ENCODE data around the gene TMCC1.
"Not testable (repeated sequence)": the region's sequence is repeated elsewhere in the genome, so short reads cannot be mapped to it uniquely, and the experiment has no call there.

The TMCC1 gene

DNA sequence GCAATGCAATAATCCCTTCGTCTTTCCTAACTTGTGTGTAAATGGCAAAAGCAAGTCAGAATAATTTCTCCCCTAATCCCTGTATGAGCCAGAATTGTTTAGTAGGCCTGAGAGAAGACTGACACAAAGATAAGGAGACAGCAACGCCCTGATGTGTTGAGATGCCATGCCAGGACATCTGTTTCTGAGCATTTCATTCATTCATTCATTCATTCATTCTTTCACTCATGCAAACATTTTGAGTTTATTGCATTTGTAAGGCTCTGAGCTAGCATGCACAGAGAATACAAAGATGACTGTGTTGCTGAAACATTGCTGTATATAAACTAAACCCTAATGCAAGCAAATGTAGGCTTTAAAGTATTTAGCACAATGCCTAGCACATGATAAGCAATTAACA is 127.4 kb downstream of the TMCC1 start:
- DNase-seq = no peak

- no peak for DNase-seq
Measured at GRCh38 chr3:129764090-129764489, 129.4 kb downstream of the TMCC1 start.

DNA sequence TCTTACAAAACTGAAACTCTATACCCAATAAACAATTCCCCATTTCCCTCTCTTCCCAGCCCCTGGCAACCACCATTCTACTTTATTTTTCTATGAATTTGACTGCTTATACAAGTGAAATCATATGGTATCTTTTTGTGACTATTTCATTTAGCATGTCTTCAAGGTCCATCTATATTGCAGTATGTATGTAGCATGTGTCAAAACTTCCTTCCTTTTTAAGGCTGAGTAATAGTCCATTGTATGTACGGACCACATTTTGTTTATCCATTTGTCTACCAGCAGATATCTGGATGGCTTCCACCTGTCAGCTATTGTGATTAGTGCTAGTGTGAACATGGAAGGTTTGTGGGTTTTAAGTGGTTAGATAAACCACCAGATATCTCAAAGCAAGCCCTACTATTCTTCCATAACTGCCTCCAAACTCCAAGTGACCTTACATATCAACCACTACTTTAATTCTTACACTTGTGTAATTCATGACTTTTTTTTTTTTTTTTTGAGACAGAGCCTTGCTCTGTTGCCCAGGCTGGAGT is 134.7 kb downstream of the TMCC1 start:
- DNase-seq = no peak

- DNase-seq = no peak
Measured at GRCh38 chr3:129758306-129758705, 135.2 kb downstream of the TMCC1 start.

DNA sequence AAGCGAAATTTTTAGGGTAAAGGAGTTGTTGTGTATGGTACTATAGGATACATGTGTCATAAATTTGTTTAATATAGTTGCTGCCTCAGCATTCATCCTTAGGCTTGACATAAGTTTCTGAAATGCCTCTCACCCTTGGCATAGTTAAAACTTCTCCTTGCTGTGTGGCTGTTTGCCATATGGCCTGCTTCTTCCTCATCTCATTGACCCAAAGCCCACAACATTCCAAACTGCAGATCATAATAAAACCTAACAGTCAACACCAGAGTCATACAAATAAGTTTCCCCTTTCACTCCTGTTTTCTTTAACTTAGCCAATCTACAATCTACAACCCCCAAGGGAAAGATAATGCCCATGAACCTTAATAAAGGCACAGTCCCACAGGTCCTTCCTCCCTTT is 136.6 kb downstream of the TMCC1 start:
- no peak for DNase-seq

- DNase-seq = not testable (repeated sequence)
Measured at GRCh38 chr3:129751105-129751504, 142.4 kb downstream of the TMCC1 start.

DNA sequence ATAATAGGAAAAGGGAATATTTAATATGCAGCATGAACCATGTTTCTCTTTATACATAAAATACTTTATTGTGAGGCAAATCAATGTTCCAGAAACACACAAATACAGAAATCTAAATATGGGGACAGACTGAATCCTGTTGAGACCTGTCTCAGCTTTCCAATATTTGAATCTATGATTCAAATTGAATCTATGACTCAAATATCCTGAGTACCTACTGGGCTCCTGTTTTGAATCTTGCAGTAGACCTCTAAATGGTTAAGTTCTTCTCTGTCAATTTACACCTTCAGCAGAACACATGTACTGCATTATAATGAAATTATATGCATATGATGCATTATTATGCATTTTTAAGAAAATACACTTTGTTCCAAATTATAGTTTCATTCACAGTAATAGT is 143.8 kb downstream of the TMCC1 start:
- no peak for DNase-seq

GRCh38 chr3:129747992-129748391 is 145.5 kb downstream of the TMCC1 start:
- no peak for DNase-seq

- DNase-seq = no peak
Measured at GRCh38 chr3:129747136-129747535, 146.4 kb downstream of the TMCC1 start.

DNA sequence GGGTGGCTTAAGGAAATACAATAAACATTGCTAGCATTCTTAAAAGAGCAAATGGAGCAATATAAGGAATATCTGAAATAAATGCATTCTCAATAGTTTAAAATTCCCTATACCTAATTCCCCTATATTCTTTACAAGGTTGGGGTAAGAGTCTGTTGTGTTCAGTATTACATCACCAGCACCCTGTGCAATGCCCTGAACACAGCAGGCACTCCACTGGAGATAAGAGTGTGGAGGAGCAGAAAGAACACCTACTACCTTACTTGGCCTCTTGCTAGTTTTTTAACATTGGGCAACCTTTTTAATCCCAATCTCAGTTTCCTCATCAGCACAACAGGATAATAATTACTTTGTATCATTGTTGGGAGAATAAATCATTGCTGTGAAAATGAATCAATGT is 146.9 kb downstream of the TMCC1 start:
- no peak for DNase-seq

GRCh38 chr3:129745253-129745652 is 148.3 kb downstream of the TMCC1 start:
- no peak for DNase-seq

DNA sequence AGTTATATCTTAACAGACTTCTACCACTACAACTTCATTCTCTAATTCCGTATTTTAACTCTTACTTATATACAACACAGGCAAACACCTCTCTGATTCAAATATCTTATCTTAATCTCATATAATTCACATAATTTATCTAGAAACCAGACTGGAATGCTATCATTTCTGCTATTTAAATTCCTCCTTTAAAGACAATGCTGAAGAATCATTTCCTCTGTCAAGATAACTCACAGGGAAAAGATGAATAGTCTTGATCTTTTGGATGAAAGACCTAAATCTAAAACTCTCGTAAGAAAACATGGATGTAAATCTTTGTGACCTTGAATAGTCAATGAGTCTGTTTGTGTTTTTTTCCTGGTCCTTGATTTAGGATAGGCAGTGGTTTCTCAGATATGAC is 151.7 kb downstream of the TMCC1 start:
- no peak for DNase-seq

- no peak for DNase-seq
Measured at GRCh38 chr3:129740090-129740489, 153.4 kb downstream of the TMCC1 start.

DNA sequence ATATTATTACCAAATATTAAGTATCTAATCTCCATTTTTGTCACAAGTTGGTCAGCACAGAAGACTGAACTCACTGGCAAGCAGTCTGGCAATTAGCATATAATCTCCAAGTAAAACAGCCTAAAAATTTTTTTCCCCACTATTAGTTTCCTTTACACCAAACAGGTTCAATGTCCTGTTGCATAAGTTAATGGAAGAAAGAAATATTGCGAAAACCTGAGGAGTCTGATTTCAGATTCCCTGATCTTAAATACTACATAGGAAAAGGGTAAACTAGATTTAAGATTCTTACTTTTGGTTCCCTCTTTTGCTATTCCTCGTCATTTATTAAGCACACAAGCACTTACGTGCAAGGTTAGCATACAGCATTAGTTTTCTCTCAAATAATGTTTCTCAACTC is 153.9 kb downstream of the TMCC1 start:
- DNase-seq = no peak

DNA sequence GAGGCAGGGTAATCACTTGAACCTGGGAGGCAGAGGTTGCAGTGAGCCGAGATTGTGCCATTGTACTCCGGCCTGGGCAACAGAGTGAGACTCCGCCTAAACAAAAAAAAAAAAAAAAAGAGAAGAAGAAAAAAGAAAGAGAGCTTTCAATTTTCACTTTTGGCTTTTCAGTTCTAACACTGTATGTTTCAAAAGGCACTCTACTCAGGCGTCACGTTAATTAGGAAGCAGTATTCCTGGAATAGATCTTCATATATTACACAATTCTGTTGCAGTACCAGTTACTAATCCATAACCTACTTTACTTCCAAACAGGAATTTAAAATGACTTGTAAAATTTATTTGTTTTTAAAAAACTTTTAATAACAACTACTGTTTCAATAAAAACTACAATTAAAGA is 155.3 kb downstream of the TMCC1 start:
- no peak for DNase-seq

- no peak for DNase-seq
Measured at GRCh38 chr3:129736070-129736469, 157.4 kb downstream of the TMCC1 start.

DNA sequence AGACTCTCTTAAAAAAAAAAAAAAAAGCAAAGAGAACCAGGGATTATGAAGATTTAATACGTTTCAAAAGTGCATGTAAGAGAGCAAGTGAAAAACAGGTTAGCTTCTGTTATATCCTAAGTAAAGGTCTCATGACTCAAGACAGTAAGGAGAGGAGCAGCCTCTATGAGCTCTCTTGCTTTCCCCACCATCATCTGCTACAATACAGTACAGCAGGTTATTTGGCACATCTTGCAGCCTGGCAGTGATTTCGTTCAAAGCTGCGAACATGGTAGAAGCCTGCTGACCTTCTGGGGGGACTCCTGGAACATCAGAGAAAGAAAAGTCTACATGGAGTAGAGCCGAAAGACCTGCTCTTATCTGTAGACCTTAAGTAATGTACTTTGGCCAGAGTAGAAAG is 157.9 kb downstream of the TMCC1 start:
- DNase-seq = no peak

- DNase-seq = no peak
Measured at GRCh38 chr3:129734449-129734848, 159.1 kb downstream of the TMCC1 start.

GRCh38 chr3:129732200-129732876 is 161.2 kb downstream of the TMCC1 start:
- no peak for DNase-seq

DNA sequence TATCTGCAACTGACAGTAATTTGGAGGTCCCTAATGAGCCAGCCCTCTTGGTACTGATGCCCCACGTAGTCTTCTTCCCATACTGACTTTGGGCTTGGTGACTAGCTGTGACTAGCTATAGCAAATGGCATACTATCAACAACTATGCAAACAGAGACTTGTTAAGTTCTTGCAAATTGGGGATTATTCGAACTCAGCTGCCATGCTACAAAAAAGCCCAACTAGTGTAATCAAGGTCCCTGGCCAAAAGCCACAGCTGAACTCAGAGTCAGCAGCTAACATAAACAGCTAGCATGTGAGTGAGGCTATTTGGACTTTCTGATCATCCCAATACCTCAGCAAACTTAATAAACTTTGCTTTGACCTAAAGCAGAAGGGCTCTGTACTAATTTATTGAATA is 165.8 kb downstream of the TMCC1 start:
- DNase-seq = no peak

DNA sequence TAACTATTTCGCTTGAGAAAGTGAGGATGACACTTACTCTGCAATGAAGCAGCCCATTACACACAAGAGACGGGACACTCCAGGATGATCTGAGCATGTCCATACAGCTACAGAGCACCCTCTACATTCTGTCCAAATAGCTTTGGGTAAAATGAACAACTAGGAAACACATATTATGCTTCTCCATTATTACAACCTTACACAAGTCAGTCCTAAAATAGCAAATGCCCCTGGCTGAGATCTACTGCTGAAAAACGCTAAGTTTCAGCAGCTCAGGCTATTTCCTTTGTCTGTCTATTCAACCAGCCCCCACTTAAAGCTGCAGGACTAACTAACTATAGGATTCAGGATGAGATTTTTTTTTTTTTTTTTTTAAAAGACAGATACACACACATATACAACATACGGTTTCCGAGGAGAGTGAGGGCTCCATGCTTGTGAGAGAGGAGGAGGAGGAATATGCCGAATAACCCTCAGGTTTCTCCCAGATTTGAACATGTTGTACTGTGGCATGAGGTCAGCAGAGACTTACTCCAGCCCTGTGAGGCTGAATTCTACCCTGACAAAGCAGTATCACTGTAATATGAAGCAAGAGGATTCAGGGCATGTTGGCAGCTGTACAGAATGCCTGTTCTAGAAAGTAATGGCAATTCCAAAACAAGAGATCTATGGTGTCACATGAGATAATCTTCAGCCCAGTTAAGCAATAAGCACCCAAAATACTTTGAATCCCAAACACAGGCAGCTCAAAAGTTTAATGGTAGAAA is 169.8 kb downstream of the TMCC1 start:
- DNase-seq = no peak

GRCh38 chr3:129722527-129722926 is 171.0 kb downstream of the TMCC1 start:
- DNase-seq = no peak

DNA sequence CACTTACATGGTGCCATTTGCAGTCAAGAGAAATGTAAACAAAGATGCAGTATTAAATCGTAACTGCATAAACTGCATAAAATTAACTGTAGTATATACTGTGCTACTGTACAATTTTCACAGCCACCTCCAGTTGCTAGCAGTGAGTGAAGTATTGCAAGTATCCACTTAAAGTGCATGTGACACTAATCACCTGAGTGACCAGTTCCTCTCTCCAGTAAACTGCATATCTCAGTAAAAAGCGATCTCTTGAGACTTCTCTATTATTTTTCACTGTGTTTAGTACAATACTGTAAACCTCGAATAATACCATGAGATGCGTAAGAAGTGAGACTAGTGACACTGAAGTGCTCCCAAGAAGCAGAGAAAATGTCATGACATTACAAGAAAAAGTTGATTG is 175.3 kb downstream of the TMCC1 start:
- no peak for DNase-seq

DNA sequence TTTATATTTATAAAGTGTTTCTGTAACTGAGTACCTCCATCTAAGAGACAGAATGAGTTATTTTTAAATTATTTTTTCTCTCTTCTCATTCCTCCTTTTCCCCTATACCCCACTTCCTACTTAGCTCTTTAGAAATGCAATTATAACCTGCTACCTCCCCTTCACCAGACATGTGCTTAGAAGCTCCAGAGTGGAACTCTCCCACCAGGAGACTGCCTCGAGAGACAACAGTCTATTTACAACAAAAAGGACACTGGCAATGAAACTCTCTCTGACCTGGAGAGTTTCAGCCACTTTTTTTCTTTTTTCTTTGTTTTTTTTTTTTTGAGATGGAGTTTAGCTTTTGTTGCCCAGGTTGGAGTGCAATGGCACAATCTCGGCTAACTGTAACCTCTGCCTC is 177.7 kb downstream of the TMCC1 start:
- DNase-seq = no peak
